Stimulated activated naive CD4-positive, alpha-beta T cell treated with Interleukin-2 at 50 U/mL for 16 hours (primary cell): ENCODE measurements around the gene MED15.
"Not testable (repeated sequence)": the region's sequence is repeated elsewhere in the genome, so short reads cannot be mapped to it uniquely, and the experiment has no call there.

Experiments used
- DNase-seq: peaks from one replicate; lab custom pipeline; 2025; lab: John Stamatoyannopoulos, UW

MED15 gene

GRCh38 chr22:20484948-20485683 lies 22.3 kb upstream of the MED15 start:
- no peak for DNase-seq

DNA sequence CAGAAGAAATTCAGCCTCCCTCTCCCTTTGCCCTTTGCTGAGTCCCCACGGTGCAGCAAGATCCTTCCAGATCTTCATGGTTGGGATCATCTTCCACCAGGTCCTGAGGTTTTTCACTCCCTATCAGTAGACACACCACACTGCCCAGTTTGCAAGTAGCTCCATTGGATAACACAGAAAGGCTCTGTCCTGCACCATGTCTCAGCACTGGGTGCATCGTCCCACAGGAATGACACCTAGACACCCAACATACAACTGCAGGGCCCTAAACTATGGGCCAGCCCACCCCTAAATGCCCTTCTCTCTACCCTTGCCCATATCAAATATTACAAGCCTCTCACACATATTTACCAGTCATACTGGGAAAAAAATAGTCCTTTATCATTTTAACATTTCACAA lies 21.2 kb upstream of the MED15 start:
- DNase-seq = no peak

DNA sequence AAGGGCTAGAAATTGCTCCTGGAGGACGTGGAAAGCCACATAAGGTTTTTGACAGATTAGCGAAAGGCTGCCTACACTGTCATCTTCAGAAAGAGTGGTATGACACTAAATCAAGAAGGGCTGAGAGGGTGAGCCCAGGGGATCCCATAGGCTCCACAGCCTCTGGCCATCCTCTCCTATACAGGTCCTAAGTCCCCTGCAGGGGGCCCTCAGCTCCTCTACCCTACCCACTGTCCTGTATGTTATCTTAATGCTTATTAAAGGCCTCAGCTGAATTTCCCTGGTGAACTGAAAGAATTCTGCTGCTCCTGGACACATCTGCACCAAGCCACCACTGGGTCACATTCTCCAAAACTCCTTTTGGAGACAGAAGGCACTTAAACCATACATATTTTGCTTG lies 19.7 kb upstream of the MED15 start:
- no peak for DNase-seq

GRCh38 chr22:20488946-20489345 lies 18.5 kb upstream of the MED15 start:
- no peak for DNase-seq

DNA sequence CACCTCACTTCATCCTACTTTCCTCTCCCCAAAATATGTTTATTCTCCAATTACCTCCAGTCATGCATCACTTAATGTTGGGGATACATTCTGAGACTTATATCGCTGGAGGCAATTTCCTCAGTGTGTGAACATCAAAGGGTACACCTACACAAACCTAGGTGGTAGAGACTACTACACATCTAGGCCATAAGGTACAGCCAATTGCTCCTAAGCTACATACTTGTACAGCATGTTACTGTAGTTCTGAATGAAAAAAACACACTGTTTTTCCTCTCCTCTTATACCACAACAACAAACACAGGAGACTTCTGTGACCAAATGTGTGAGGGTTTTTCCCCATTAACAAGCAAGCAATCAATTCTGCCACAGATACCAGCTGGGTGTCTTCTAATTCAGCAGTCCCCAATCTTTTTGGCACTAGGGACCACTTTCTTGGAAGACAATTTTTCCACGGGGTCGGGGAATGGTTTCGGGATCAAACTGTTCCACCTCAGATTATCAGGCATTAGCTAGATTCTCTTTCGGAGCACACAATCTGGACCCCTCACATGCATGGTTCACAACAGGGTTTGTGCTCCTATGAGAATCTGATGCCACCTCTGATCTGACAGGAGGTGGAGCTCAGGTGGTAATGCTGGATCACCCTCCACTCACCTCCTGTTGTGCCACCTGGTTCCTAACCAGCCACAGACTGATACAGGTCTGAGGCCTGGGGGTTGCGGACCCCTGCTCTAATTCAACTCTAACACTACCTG lies 17.0 kb upstream of the MED15 start:
- DNase-seq = no peak

GRCh38 chr22:20490941-20491307 lies 16.5 kb upstream of the MED15 start:
- no peak for DNase-seq

- DNase-seq = no peak
Measured at GRCh38 chr22:20491346-20491745, 16.1 kb upstream of the MED15 start.

- no peak for DNase-seq
Measured at GRCh38 chr22:20494978-20495860, 12.2 kb upstream of the MED15 start, which contains the start of gene KLHL22. KLHL22 (minus strand) TSS chr22:20495795; CDS start chr22:20489211, 6,584 bp downstream.

GRCh38 chr22:20495861-20496681 lies 11.3 kb upstream of the MED15 start:
- peak; percentile 92 for DNase-seq

DNA sequence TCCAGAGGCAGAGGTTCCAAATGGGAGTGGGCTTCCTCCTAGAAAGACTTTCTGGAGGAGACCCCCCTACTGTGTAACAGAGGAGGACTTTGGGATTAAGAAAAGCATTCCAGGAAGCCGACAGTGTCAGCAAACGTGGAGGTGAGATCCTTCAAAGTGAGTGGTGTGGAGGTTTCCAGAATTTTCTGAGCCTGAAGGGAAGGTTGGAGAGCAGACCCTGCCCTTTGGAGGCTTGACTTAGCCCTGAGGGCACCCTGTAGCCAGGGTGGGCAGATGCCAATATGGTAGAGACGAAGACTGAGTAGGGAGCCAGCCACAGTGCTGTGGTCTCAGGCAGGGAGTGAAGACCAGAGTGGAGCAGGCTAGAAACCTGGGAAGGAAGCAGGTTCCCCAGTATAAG lies 10.0 kb upstream of the MED15 start:
- no peak for DNase-seq

DNA sequence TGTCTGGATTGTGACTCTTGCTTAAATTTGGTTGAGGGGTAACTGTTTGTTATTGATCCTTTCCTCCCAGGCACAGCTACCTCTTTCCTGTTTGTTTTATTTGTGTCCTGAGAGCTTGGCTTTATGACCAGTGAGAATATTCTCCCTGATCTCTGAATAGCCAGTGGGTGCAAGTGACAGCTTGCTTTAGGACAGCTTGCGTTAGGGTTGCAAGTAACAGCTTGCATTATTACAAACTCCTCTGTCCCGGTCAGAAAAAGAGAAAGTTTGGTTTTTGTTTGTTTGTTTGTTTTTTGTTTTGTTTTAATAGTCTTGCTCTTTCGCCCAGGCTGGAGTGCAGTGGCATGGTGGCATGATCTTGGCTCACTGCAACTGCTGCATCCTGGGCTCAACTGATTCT lies 8.5 kb upstream of the MED15 start:
- no peak for DNase-seq

- no peak for DNase-seq
Measured at GRCh38 chr22:20499769-20500168, 7.6 kb upstream of the MED15 start.

DNA sequence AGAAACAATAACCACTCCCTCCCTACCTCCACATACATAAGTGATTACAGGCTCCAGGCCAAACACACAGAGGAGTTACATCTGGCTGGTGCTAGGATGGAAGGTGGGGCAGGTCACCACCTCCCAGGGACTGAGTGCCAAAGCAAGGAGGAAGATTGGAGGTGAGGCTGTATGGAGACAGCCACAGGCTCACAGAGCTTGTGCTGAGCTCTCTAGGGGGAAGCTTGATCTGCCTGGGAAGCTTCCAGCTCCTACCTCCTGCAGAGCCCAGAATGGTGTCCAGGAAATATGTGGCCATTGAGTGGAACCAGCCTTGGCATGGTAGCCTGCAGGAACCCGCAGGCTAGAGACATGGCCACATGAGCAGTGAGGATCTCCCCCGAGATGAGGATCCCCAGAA lies 3.6 kb upstream of the MED15 start:
- no peak for DNase-seq

- DNase-seq = not testable (repeated sequence)
Measured at GRCh38 chr22:20504293-20504922, 3.0 kb upstream of the MED15 start.

GRCh38 chr22:20506543-20507252 lies 712 bp upstream of the MED15 start:
- DNase-seq = no peak

- not testable (repeated sequence) for DNase-seq
Measured at GRCh38 chr22:20508067-20508755, 801 bp downstream of the MED15 start.

DNA sequence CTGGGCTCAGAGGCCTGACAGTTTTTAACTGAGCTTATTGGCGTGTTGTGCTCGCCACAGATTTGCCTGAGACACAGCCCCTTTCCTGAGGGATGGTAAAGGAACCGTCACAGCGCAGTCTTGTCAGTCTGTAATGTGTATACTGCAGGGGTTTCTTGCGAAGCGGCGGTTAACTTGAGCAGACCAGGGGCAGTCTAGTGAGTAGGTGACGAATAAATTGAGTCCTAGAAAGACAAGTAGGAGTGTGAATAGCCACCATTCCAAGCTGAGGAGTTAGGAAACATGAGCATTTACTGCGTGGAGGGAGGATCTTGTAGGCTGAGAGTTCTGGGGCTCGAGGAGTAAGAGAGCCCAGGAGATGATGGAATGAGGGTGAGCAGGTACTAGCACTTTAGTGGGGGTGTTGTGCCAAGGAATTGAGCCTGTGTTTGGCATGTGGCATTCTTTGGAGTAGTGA lies 1.4 kb downstream of the MED15 start:
- DNase-seq = no peak

DNA sequence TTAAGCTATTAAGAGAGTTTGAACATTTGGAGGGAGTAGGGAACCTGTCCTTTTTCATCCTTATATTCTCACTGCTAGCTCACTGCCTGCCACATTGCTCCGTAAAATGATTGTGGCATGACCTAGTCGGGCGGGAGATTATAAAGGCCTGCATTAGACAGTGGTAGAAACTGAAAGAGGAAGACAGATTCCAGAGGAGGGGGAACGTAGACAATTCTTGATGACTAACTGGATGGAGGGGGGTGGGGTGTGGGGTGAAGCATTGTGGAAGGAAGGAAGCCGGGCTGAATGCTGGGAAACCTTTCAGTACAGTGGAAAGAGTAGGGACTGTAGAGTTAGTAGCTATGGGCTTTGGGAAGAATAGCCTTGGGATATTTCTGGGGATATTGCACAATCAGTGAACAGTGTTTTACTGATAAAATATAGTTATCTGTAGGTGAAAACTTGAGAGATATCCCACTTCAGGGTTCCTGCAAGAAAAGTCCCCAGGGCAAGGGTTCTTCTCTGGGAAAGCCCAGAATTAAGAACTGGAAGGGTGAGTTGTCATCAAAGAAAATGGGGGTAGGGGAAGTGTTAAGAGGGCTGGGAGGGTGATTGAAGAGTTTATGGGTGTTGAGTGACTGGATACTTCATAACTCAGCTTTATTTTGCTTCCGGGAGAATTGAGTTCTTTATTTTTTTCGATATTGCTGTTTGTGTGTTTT lies 2.1 kb downstream of the MED15 start:
- DNase-seq = peak; percentile 48
